ENCODE measurements around the gene ATP2A3. TPM values are rescaled to one million over a fixed set of nuclear protein-coding genes. Genes with fewer than 3 reads are reported as not detected.
A peak's percentile ranks its signal among the peaks of the same experiment; 100 is the strongest.
"Not testable (repeated sequence)": the region's sequence is repeated elsewhere in the genome, so short reads cannot be mapped to it uniquely, and the experiment has no call there.

The ATP2A3 gene
- total RNA-seq, 1 experiment from 2014 or later, result 5.7 TPM

DNA sequence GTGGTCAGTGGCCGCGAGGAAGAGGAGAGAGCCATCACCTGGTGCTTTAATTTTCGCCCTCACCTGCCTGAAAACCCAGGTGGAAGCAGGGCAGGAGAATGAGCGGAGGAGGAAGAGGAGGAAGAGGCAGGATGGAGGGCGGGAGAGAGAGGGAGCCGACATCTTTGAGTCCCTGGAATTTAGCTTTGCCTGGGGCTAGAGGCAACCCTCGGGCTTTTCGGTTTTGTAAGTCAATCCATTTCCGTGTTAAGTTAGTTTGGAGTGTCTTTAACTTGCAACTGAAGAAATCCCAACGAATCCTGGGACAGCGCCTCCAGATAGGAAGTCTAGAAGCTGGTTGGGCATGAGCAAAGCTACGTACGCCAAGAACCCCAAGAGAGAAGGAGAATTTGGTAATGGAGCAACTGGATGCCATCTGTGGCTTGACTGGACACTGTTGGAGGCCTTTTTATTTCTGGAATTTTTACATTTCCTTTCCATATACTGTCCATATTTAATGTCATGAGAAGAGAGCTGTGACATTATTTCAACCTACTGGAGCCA is 36.9 kb upstream of the ATP2A3 start:
- Histone ChIP-seq H3K36me3 (replicated peaks; ENCODE audit: control insufficient read depth, insufficient read depth, low read length) (no peaks in the 10 kb centered on the region), H3K4me3 (ENCODE audit: insufficient read depth, low read depth, low read length) (no peak overlapping the region), H3K27me3 (ENCODE audit: control insufficient read depth, insufficient read depth, low read length) (no peaks in the 10 kb centered on the region)
- no peak for DNase-seq

- Histone ChIP-seq H3K36me3 (replicated peaks; ENCODE audit: control insufficient read depth, insufficient read depth, low read length) (no peaks in the 10 kb centered on the region), H3K27me3 (ENCODE audit: control insufficient read depth, insufficient read depth, low read length) (no peaks in the 10 kb centered on the region), H3K4me3 (ENCODE audit: insufficient read depth, low read depth, low read length) (no peak overlapping the region)
- DNase-seq, result no peak
Observed at GRCh38 chr17:3998436-3998835, 34.2 kb upstream of the ATP2A3 start.

GRCh38 chr17:3995067-3995466 is 30.8 kb upstream of the ATP2A3 start:
- H3K4me3 ChIP-seq (ENCODE audit: insufficient read depth, low read depth, low read length), result no peak overlapping the region
- no peak for DNase-seq
- H3K27me3 ChIP-seq (ENCODE audit: control insufficient read depth, insufficient read depth, low read length), result no peaks in the 10 kb centered on the region
- H3K36me3 ChIP-seq (replicated peaks; ENCODE audit: control insufficient read depth, insufficient read depth, low read length), result no peaks in the 10 kb centered on the region

DNA sequence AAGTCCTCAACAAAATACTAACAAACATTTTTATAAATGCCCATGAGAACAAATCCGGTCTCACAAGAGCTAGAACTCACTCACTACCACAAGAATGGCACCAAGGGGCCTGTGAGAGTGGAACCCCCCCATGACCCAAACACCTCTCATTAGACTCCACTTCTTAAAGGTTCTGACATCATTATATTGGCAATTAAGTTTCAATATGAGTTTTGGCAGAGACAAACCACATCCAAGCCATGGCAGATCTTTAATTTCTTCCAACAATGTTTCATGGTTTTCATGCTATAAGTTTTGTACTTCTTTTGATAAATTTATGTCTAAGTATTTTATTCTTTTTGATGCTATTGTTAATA is 30.0 kb upstream of the ATP2A3 start:
- no peaks in the 10 kb centered on the region for H3K36me3 ChIP-seq (replicated peaks; ENCODE audit: control insufficient read depth, insufficient read depth, low read length)
- no peak overlapping the region for H3K4me3 ChIP-seq (ENCODE audit: insufficient read depth, low read depth, low read length)
- no peaks in the 10 kb centered on the region for H3K27me3 ChIP-seq (ENCODE audit: control insufficient read depth, insufficient read depth, low read length)
- DNase-seq, result no peak

DNA sequence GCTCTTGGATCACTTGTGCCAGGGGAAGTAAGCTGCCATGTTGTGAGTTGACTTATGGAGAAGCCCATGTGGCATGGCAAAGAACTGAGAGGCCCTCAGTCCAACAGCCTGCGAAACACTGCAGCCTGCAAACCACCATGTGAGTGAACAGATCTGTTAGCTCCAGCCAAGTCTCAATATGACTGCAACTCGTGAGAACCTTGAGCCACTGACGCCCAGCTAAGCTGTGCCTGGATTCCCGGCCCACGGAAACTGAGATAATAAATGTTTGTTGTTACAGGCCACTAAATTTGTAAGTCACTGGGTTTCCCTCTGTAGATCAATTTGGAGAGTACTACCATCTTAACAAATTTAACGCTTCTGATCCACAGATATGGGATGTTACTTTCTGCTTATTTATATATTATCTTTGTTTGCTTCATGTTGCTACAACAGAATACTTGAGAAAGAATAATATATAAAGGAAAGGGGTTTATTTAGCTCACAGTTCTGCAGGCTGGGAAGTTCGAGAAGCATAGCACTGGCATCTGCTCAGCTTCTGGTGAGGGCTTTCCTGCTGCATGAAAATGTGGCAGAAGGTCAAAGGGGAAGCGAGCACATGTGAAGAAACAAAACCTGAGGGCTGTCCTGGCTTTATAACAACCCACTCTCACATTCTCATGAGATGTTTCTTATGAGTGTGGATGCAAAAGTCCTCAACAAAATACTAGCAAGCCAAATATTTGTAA is 29.4 kb upstream of the ATP2A3 start:
- Histone ChIP-seq H3K36me3 (replicated peaks; ENCODE audit: control insufficient read depth, insufficient read depth, low read length) (no peaks in the 10 kb centered on the region), H3K4me3 (ENCODE audit: insufficient read depth, low read depth, low read length) (no peak overlapping the region), H3K27me3 (ENCODE audit: control insufficient read depth, insufficient read depth, low read length) (no peaks in the 10 kb centered on the region)
- DNase-seq, result peak; percentile 8

DNA sequence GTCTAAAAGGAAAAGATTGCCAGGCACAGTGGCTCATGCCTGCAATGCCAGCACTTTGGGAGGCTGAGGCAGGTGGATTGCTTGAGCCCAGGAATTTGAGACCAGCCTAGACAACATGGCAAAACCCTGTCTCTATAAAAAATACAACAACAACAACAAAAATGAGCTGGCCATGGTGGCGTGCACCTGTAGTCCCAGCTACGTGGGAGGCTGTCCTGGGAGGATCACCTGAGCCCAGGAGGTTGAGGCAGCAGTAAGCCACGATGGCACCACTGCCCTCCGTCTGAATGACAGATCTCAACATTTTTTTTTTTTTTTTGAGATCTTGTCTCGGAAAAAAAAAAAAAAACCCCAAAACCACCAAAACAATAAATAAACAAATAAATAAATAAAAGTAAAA is 28.1 kb upstream of the ATP2A3 start:
- no peak overlapping the region for H3K4me3 ChIP-seq (ENCODE audit: insufficient read depth, low read depth, low read length)
- no peaks in the 10 kb centered on the region for H3K36me3 ChIP-seq (replicated peaks; ENCODE audit: control insufficient read depth, insufficient read depth, low read length)
- no peak for DNase-seq
- H3K27me3 ChIP-seq (ENCODE audit: control insufficient read depth, insufficient read depth, low read length), result no peaks in the 10 kb centered on the region

- DNase-seq, result peak; percentile 10
Observed at GRCh38 chr17:3991699-3992098, 27.5 kb upstream of the ATP2A3 start.

GRCh38 chr17:3990386-3991127 is 26.3 kb upstream of the ATP2A3 start:
- no peaks in the 10 kb centered on the region for H3K36me3 ChIP-seq (replicated peaks; ENCODE audit: control insufficient read depth, insufficient read depth, low read length)
- no peak overlapping the region for H3K4me3 ChIP-seq (ENCODE audit: insufficient read depth, low read depth, low read length)
- no peaks in the 10 kb centered on the region for H3K27me3 ChIP-seq (ENCODE audit: control insufficient read depth, insufficient read depth, low read length)
- DNase-seq, result peak; percentile 40

More at GRCh38 chr17:3991699-3992098, 27.5 kb upstream of the ATP2A3 start:
- not testable (repeated sequence) for H3K27me3 ChIP-seq (ENCODE audit: control insufficient read depth, insufficient read depth, low read length); H3K36me3 ChIP-seq (replicated peaks; ENCODE audit: control insufficient read depth, insufficient read depth, low read length); H3K4me3 ChIP-seq (ENCODE audit: insufficient read depth, low read depth, low read length)

- no peak overlapping the region for H3K4me3 ChIP-seq (ENCODE audit: insufficient read depth, low read depth, low read length)
- peak; percentile 56 for DNase-seq
- no peaks in the 10 kb centered on the region for H3K36me3 ChIP-seq (replicated peaks; ENCODE audit: control insufficient read depth, insufficient read depth, low read length)
- H3K27me3 ChIP-seq (ENCODE audit: control insufficient read depth, insufficient read depth, low read length), result no peaks in the 10 kb centered on the region
Observed at GRCh38 chr17:3989041-3989886, 25.0 kb upstream of the ATP2A3 start.

DNA sequence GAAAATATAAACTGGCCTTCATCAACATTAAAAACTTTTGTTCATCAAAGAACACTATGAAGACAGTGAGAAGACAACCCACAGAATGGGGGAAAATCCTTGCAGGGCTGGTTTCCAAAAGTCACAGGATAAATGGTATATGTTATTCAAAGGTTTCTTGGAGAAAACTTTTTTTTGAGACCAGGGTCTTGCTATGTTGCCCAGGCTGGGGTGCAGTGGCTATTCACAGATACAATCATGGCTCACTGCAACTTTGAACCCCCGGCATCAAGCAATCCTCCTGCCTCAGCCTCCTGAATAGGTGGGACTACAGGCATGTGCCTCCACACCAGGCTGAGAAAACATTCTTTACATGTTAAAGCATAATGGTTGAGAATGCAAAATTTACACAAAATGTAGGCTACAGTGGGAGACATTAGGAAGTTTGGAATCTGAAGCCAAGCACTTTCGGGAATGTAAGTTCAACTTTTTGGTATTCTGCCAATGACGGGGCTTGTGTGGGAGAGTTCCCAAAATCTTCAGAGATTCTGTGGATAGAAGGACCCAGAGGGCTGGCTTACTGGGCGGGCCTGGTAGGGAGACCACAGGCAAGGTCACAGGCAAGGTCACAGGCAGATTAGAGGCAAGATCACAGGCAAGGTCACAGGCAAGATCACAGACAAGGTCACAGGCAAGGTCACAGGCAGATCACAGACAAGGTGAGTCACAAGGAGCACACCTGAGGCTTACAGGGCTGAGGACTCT is 24.2 kb upstream of the ATP2A3 start:
- no peaks in the 10 kb centered on the region for H3K36me3 ChIP-seq (replicated peaks; ENCODE audit: control insufficient read depth, insufficient read depth, low read length)
- H3K27me3 ChIP-seq (ENCODE audit: control insufficient read depth, insufficient read depth, low read length), result no peaks in the 10 kb centered on the region
- peak; percentile 32 for DNase-seq
- no peak overlapping the region for H3K4me3 ChIP-seq (ENCODE audit: insufficient read depth, low read depth, low read length)

DNA sequence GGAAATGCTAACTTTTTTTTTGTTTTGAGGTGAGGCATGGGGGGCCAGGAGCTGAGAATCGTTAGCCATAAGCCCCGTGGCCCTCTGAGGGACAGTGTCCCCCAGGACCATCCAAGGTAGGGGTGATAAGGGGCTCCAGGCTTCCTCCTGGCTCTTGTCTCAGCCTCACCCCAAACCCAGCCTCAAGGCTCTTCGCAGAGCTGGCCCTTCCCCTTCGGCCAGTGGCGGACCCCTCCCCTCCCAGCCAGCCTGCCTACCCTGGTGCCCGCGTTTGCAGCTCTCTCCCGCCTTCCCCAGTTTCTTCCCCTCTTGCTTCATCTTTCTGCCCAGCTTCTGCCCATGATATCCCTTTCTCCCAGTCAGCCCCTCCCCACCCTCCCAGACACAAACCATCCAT is 22.7 kb upstream of the ATP2A3 start:
- H3K27me3 ChIP-seq (ENCODE audit: control insufficient read depth, insufficient read depth, low read length), result no peaks in the 10 kb centered on the region
- DNase-seq, result peak; percentile 47
- no peak overlapping the region for H3K4me3 ChIP-seq (ENCODE audit: insufficient read depth, low read depth, low read length)
- H3K36me3 ChIP-seq (replicated peaks; ENCODE audit: control insufficient read depth, insufficient read depth, low read length), result no peaks in the 10 kb centered on the region

DNA sequence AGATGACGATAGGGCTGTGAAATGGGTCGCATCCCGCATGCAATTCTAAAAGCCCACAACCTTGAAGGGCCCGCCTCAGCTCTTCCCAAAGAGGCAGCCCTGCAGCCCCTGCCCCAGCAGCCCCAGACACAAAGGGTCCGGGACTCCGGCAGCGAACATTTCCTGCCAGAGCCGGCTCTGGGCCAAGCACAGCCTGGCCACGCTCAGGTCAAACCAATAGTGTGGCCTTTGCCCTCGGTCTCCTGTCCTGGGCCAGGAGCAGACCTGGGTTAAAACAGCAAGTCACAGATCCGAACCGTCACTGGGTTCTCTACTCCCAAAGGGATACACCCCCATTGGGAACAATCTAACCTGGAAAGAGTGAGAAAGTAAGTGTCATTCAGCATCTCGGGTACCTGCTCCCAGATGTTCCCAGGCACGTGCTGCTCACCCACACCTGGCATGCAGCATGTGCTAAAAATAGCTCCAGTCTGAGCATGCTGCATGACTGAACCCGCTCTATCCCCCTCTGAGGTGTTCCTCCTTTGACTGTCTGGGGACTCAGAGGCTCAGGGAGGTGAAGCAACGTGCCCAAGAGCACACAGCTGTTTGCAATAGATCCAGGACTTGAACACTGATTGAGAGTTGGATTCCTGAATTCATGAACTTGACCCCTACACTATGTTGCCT is 22.2 kb upstream of the ATP2A3 start:
- peak; percentile 63 for DNase-seq
- H3K4me3 ChIP-seq (ENCODE audit: insufficient read depth, low read depth, low read length), result no peak overlapping the region
- H3K36me3 ChIP-seq (replicated peaks; ENCODE audit: control insufficient read depth, insufficient read depth, low read length), result no peaks in the 10 kb centered on the region
- H3K27me3 ChIP-seq (ENCODE audit: control insufficient read depth, insufficient read depth, low read length), result no peaks in the 10 kb centered on the region

GRCh38 chr17:3985846-3986245 is 21.6 kb upstream of the ATP2A3 start:
- no peaks in the 10 kb centered on the region for H3K36me3 ChIP-seq (replicated peaks; ENCODE audit: control insufficient read depth, insufficient read depth, low read length)
- no peaks in the 10 kb centered on the region for H3K27me3 ChIP-seq (ENCODE audit: control insufficient read depth, insufficient read depth, low read length)
- no peak overlapping the region for H3K4me3 ChIP-seq (ENCODE audit: insufficient read depth, low read depth, low read length)
- peak; percentile 53 for DNase-seq

All from H7 (cell line).